ENCODE data around the gene SAPCD1.

SAPCD1 gene

GRCh38 chr6:31725502-31726350 lies 36.7 kb upstream of the SAPCD1 start:
- TF ChIP-seq CTCF (conservative IDR thresholded peaks at IDR 0.05; ENCODE audit: low read depth, low read length), result no peak
- no peak for DNase-seq (ENCODE audit: low read depth)

GRCh38 chr6:31727034-31727716 lies 35.3 kb upstream of the SAPCD1 start:
- H3K4me3 ChIP-seq (ENCODE audit: low read depth, low read length), result no peak overlapping the region
- no peak for DNase-seq (ENCODE audit: low read depth)
- no peak for TF ChIP-seq CTCF (conservative IDR thresholded peaks at IDR 0.05; ENCODE audit: low read depth, low read length)

More at GRCh38 chr6:31725502-31726350, 36.7 kb upstream of the SAPCD1 start:
- H3K4me3 ChIP-seq (ENCODE audit: low read depth, low read length), result no peak overlapping the region

DNA sequence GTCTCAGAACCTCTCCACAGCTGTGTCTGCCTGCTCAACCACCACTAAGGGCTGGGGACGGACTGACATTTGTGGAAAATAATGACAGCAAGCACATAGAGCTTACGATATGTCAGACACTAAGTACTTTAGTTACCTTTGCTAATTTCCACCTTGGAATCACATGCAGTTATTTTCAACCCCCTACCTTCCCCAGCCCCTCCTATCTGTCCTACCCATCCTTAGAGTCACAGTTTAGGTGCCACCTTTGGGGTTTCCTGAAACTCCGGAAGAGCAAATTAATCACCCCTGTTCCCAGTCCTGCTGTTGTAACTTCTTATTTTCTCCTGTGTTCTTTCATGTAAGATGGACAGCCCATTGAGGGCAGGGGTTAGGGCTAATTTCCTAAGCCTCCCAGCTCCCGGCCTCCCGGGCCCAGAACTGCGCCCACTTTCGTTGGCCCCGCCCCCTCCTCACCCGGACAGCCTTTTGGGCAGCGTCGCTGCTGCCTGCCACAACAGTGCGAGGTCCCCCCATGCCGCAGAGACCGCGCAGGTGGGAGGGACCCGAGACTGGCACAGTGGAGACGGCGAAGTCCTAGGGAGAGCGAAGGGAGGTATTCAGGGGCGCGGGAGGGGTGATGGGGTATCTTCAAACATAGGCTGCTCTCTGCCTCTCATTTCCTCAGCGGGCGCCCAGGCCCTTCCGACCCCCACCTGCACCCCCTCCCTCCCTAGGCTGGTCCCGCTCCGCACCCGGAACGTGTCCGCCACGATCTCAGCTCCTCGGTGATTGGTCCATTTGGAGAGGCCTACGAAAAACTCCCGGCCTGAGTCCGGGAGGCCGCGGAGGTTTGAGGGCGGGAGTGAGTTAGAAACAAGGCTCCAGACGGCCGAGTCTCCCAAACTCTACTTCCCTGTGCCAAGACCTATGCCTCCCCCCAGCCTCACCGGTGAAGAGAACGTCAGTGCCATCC lies 34.5 kb upstream of the SAPCD1 start:
- TF ChIP-seq CTCF (conservative IDR thresholded peaks at IDR 0.05; ENCODE audit: low read depth, low read length), result no peak

GRCh38 chr6:31728767-31729514 lies 33.5 kb upstream of the SAPCD1 start, which contains the start of gene DDAH2:
Gene DDAH2 (minus strand): TSS chr6:31729299. CDS start chr6:31729161, 138 bp downstream.
- peak; percentile 52 for TF ChIP-seq CTCF (conservative IDR thresholded peaks at IDR 0.05; ENCODE audit: low read depth, low read length)
- no peak for DNase-seq (ENCODE audit: low read depth)
- peak within 1 kb of the TSS; percentile 80 for H3K4me3 ChIP-seq (ENCODE audit: low read depth, low read length)

More for the DNA sequence above, 34.5 kb upstream of the SAPCD1 start:
- no peak for DNase-seq (ENCODE audit: low read depth)
- no peak overlapping the region for H3K4me3 ChIP-seq (ENCODE audit: low read depth, low read length)

- DNase-seq (ENCODE audit: low read depth), result peak; percentile 91
- H3K4me3 ChIP-seq (ENCODE audit: low read depth, low read length), result peak overlapping the region; percentile 80
- no peak for TF ChIP-seq CTCF (conservative IDR thresholded peaks at IDR 0.05; ENCODE audit: low read depth, low read length)
These were observed 32.9 kb upstream of the SAPCD1 start for GRCh38 chr6:31729515-31729978.
